Spleen (tissue), 11 donors: ENCODE measurements around the gene RBP7. TPM values are rescaled to one million over a fixed set of nuclear protein-coding genes. Genes with fewer than 3 reads are reported as not detected.

Source experiments
- DNase-seq: peaks from one replicate; pipeline ENCODE4 v3.0.0-alpha.2; 2020
- H3K27ac ChIP-seq, 8 donors: fragments of 200-600 bp; sonication (generic) in 7 of 8; 1 replicate in 4 of 8; 2 replicates in 4 of 8; pipeline versions ENCODE4 v1.5.0 to v1.8.0; 2016 to 2021; ENCODE audit warnings: inconsistent platforms in 4 of 8, mild to moderate bottlenecking in 4 of 8, moderate library complexity in 1 of 8
- H3K27me3 ChIP-seq, 7 donors: fragments of 200-600 bp; sonication (generic) in 6 of 7; replicated peaks in 1 of 7; 1 replicate in 4 of 7; 2 replicates in 3 of 7; pipeline versions ENCODE4 v1.5.0 to v1.8.0; 2016 to 2021; ENCODE audit warnings: inconsistent platforms in 3 of 7, mild to moderate bottlenecking in 1 of 7
- H3K36me3 ChIP-seq, 6 donors: fragments of 200-600 bp; sonication (generic) in 5 of 6; 1 replicate in 4 of 6; 2 replicates in 2 of 6; pipeline versions ENCODE4 v1.5.0 to v1.8.0; 2016 to 2021; ENCODE audit warnings: inconsistent platforms in 2 of 6
- H3K4me1 ChIP-seq, 6 donors: fragments of 200-600 bp; sonication (generic) in 5 of 6; 1 replicate in 3 of 6; 2 replicates in 3 of 6; pipeline versions ENCODE4 v1.5.0 to v1.8.0; 2016 to 2021; ENCODE audit warnings: inconsistent platforms in 3 of 6
- H3K4me3 ChIP-seq, 8 donors: fragments of 200-600 bp; sonication (generic) in 7 of 8; 1 replicate in 4 of 8; 2 replicates in 4 of 8; pipeline versions ENCODE4 v1.5.0 to v1.8.0; 2016 to 2021; ENCODE audit warnings: inconsistent platforms in 4 of 8, mild to moderate bottlenecking in 4 of 8, moderate library complexity in 2 of 8
- H3K9me3 ChIP-seq, 8 donors: fragments of 200-600 bp; sonication (generic) in 7 of 8; 1 replicate in 4 of 8; 2 replicates in 4 of 8; pipeline versions ENCODE4 v1.5.0 to v1.8.0; 2016 to 2021; ENCODE audit warnings: inconsistent platforms in 4 of 8
- CTCF ChIP-seq, 11 experiments: fragments of 200-600 bp in 7 of 11; fragments of 450-650 bp in 4 of 11; sonication (generic) in 4 of 11; IDR thresholded peaks in 8 of 11; conservative IDR thresholded peaks in 3 of 11; 1 replicate in 7 of 11; 2 replicates in 4 of 11; pipeline versions ENCODE4 v1.4.0 to v1.8.0; 2016 to 2021; ENCODE audit warnings: antibody characterized with exemption in 11 of 11, inconsistent platforms in 4 of 11, mild to moderate bottlenecking in 1 of 11
- POLR2A ChIP-seq, 3 donors: fragments of 450-650 bp; IDR thresholded peaks; one replicate each; pipeline ENCODE4 v1.5.1; 2017; ENCODE audit warnings: antibody characterized with exemption in 3 of 3, mild to moderate bottlenecking in 1 of 3
- POLR2AphosphoS5 ChIP-seq, 3 donors: sonication (generic); formaldehyde crosslinking; IDR thresholded peaks; one replicate each; pipeline ENCODE4 v1.5.1; 2017; ENCODE audit warnings: antibody characterized with exemption in 3 of 3
- WGBS, 5 donors: extraction: QIAGEN DNeasy Blood & Tissue Kit in 3 of 5; methylation state at CpG; one replicate each; pipeline versions ENCODE4 v1.1.5 to v1.1.7; 2013 to 2018; 5-methylcytosine and 5-hydroxymethylcytosine counted together
- intact Hi-C: fragments of 100-400 bp; cut with DNase I; formaldehyde crosslinking; loops from one replicate; pipeline ENCODE4 v1.15.0; 2023; ENCODE audit warnings: low total_unique reads
- polyA plus RNA-seq, 3 donors: library from polyadenylated mRNA; stranded (reverse); fragments of 200-250 nt; gene quantifications; one replicate each; pipeline ENCODE4 v1.2.1, GENCODE V29; 2013
- total RNA-seq, 7 donors: library from RNA; depleted of rRNA in 3 of 7; stranded (reverse); fragments of >200 nt in 3 of 7; fragmentation: NEBNext Ultra II Directional in 4 of 7; extraction: Animal tissue kit (Norgen Biotek cat#: 25700) in 4 of 7; gene quantifications; one replicate each; pipeline versions ENCODE4 v1.1.0 to v1.2.1, GENCODE V29; 2016 to 2021
- donor health status: healthy with polysubstance abuse.
- donor health status: DM: no; HTN: no; CAD: no; lungs with moderate emphysema.
- donor health status: DM: no; HTN: no; CAD: no.
- donor health status: Bipolar disorder and iron deficiency.
- donor health status: healthy.
- donor health status: DM: no; HTN: no; CAD: no.
- donor health status: DM: yes; HTN: yes; CAD: no.

RBP7 gene
- total and polyA plus RNA-seq, 10 donors, result 21.1 to 161 (median 65.5) TPM

- Histone ChIP-seq H3K36me3 (peaks cover 0 to 51% (median 6%) of the 10 kb centered on the region in 6 donors), H3K4me3 (no peak overlapping the region), H3K27ac (no peak overlapping the region), H3K4me1 (peaks cover 0 to 27% (median 8%) of the 10 kb centered on the region in 6 donors), H3K27me3 (no peaks in the 10 kb centered on the region), H3K9me3 (no peaks in the 10 kb centered on the region)
- TF ChIP-seq CTCF (IDR thresholded peaks at IDR 0.05 in 8 of 11, conservative IDR thresholded peaks at IDR 0.05 in 3 of 11) (no peak), POLR2AphosphoS5 (IDR thresholded peaks at IDR 0.05) (no peak), POLR2A (IDR thresholded peaks at IDR 0.05) (no peak)
- no peak for DNase-seq
- 81 to 93% (median 88%) methylated on average over 4 of the region's 4 CpGs for WGBS, 5 donors
- intact Hi-C loops, result no loop called here
These were observed 60.3 kb downstream of the RBP7 start for GRCh38 chr1:10057343-10057742.

GRCh38 chr1:10057796-10058195 lies 60.8 kb downstream of the RBP7 start:
- intact Hi-C loops, result no loop called here
- H3K27me3 ChIP-seq, result no peaks in the 10 kb centered on the region
- peaks cover 0 to 27% (median 8%) of the 10 kb centered on the region in 6 donors for H3K4me1 ChIP-seq
- 85 to 93% (median 92%) methylated on average over 5 of the region's 5 CpGs for WGBS, 5 donors
- no peak for DNase-seq
- peaks cover 0 to 46% (median 6%) of the 10 kb centered on the region in 6 donors for H3K36me3 ChIP-seq
- TF ChIP-seq POLR2AphosphoS5 (IDR thresholded peaks at IDR 0.05) (no peak), CTCF (IDR thresholded peaks at IDR 0.05 in 8 of 11, conservative IDR thresholded peaks at IDR 0.05 in 3 of 11) (no peak), POLR2A (IDR thresholded peaks at IDR 0.05) (no peak)
- no peak overlapping the region for H3K27ac ChIP-seq
- H3K9me3 ChIP-seq, result no peaks in the 10 kb centered on the region
- H3K4me3 ChIP-seq, result no peak overlapping the region

GRCh38 chr1:10059342-10059718 lies 62.3 kb downstream of the RBP7 start:
- intact Hi-C loops, result no loop called here
- H3K4me1 ChIP-seq, result peaks cover 0 to 34% (median 13%) of the 10 kb centered on the region in 6 donors
- TF ChIP-seq CTCF (IDR thresholded peaks at IDR 0.05 in 8 of 11, conservative IDR thresholded peaks at IDR 0.05 in 3 of 11) (no peak), POLR2AphosphoS5 (IDR thresholded peaks at IDR 0.05) (no peak)
- peaks cover 0 to 34% (median 6%) of the 10 kb centered on the region in 6 donors for H3K36me3 ChIP-seq
- no peak overlapping the region for H3K4me3 ChIP-seq
- H3K27me3 ChIP-seq, result no peaks in the 10 kb centered on the region
- no peaks in the 10 kb centered on the region for H3K9me3 ChIP-seq
- H3K27ac ChIP-seq, result no peak overlapping the region
- 88 to 96% (median 92%) methylated on average over 5 to 8 of the region's 8 CpGs for WGBS, 5 donors
- DNase-seq, result no peak

GRCh38 chr1:10060311-10061100 lies 63.5 kb downstream of the RBP7 start:
- no peak for DNase-seq
- WGBS, 5 donors, result 86 to 89% (median 87%) methylated on average over 8 of the region's 8 CpGs
- Histone ChIP-seq H3K27me3 (no peaks in the 10 kb centered on the region), H3K27ac (no peak overlapping the region), H3K4me1 (peaks cover 0 to 42% (median 22%) of the 10 kb centered on the region in 6 donors), H3K36me3 (peaks cover 0 to 32% (median 6%) of the 10 kb centered on the region in 6 donors), H3K4me3 (no peak overlapping the region), H3K9me3 (no peaks in the 10 kb centered on the region)
- intact Hi-C loops, result no loop called here
- no peak for TF ChIP-seq CTCF (IDR thresholded peaks at IDR 0.05 in 8 of 11, conservative IDR thresholded peaks at IDR 0.05 in 3 of 11)
- no peak for TF ChIP-seq POLR2A (IDR thresholded peaks at IDR 0.05)
- no peak for TF ChIP-seq POLR2AphosphoS5 (IDR thresholded peaks at IDR 0.05)
